PFSK-1 (cell line): Measurements from ENCODE around the gene EID2B.

ENCODE experiments used
- FOXP2 ChIP-seq: optimal IDR thresholded peaks from 2 replicates; pipeline ENCODE3; 2011; ENCODE audit warnings: borderline replicate concordance, control low read depth, inconsistent platforms; ENCODE audit not compliant: insufficient read depth; ENCODE audit errors: extremely low read length, extremely low read depth
- POLR2AphosphoS5 ChIP-seq: IDR thresholded peaks from 2 replicates; pipeline ENCODE4 v1.6.1; 2012; ENCODE audit warnings: low read depth, mild to moderate bottlenecking, control low read depth, low read length, moderate library complexity
- SIN3A ChIP-seq: IDR thresholded peaks from 2 replicates; pipeline ENCODE4 v1.6.1; 2012; ENCODE audit warnings: mild to moderate bottlenecking, low read length, moderate library complexity, borderline replicate concordance; ENCODE audit not compliant: insufficient read depth
- TAF1 ChIP-seq: IDR thresholded peaks from 2 replicates; pipeline ENCODE4 v1.6.1; 2012; ENCODE audit warnings: low read length, control low read depth, borderline replicate concordance; ENCODE audit not compliant: insufficient read depth
- TF ChIP-seq, protein P1 (sequence below), 2 experiments: IDR thresholded peaks; 2 replicates each; pipeline versions ENCODE4 v1.6.1 to v1.8.0; 2011 to 2012; ENCODE audit warnings: low read depth in 2 of 2, low read length in 2 of 2, control low read depth in 1 of 2, inconsistent platforms in 1 of 2, mild to moderate bottlenecking in 1 of 2, moderate library complexity in 1 of 2; ENCODE audit not compliant: insufficient read depth in 1 of 2

DNA sequence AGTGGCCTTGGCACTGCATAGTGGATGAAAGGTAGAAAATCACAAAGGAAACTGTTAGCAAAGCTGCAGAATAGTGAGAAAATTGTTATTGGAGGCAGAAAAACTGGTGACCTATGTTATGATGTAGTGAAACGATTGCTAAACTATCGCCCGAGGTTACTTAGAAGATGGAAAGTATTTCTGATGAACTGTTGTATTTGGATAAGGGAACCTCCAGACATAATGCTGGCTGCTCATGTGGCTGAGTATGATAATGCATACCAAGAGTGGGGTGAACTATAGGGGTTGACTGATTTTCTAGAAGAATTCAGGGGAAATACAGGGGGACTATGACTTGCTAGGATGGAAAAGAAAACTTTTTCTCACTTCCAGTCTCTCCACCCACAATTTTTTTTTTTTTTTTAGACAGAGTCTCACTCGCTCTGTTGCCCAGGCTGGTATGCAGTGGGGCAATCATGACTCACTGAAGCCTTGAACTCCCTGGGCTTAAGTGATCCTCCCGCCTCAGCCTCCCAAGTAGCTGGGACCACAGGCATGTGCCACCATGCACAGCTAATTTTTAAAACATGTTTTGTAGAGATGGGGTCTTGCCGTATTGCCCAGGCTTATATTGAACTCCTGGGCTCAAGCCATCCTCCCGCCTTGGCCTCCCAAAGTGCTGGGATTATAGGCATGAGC lies 11.7 kb upstream of the EID2B start:
- TF ChIP-seq TAF1: no peak
- no peak for TF ChIP-seq SIN3A
- TF ChIP-seq, protein P1, sequence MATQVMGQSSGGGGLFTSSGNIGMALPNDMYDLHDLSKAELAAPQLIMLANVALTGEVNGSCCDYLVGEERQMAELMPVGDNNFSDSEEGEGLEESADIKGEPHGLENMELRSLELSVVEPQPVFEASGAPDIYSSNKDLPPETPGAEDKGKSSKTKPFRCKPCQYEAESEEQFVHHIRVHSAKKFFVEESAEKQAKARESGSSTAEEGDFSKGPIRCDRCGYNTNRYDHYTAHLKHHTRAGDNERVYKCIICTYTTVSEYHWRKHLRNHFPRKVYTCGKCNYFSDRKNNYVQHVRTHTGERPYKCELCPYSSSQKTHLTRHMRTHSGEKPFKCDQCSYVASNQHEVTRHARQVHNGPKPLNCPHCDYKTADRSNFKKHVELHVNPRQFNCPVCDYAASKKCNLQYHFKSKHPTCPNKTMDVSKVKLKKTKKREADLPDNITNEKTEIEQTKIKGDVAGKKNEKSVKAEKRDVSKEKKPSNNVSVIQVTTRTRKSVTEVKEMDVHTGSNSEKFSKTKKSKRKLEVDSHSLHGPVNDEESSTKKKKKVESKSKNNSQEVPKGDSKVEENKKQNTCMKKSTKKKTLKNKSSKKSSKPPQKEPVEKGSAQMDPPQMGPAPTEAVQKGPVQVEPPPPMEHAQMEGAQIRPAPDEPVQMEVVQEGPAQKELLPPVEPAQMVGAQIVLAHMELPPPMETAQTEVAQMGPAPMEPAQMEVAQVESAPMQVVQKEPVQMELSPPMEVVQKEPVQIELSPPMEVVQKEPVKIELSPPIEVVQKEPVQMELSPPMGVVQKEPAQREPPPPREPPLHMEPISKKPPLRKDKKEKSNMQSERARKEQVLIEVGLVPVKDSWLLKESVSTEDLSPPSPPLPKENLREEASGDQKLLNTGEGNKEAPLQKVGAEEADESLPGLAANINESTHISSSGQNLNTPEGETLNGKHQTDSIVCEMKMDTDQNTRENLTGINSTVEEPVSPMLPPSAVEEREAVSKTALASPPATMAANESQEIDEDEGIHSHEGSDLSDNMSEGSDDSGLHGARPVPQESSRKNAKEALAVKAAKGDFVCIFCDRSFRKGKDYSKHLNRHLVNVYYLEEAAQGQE (IDR thresholded peaks at IDR 0.05; ENCODE audit: insufficient read depth in 1 of 2, low read depth in 2 of 2, low read length in 2 of 2): no peak
- TF ChIP-seq POLR2AphosphoS5: no peak
- TF ChIP-seq FOXP2: no peak
